H1 (cell line): ENCODE measurements around the gene VASN. TPM values are rescaled to one million over a fixed set of nuclear protein-coding genes. Genes with fewer than 3 reads are reported as not detected.

Experiments used
- CHD1 ChIP-seq: IDR thresholded peaks from 2 replicates; pipeline ENCODE4 v1.6.1; 2012; ENCODE audit warnings: low read depth, low read length, improper control_type of control experiment
- CHD7 ChIP-seq: fragments of 300-600 bp; sonication (generic); IDR thresholded peaks from 2 replicates; pipeline ENCODE4 v1.7.1; 2012; ENCODE audit warnings: low read length, moderate library complexity, mild to moderate bottlenecking, inconsistent platforms; ENCODE audit not compliant: insufficient replicate concordance
- CREB1 ChIP-seq: IDR thresholded peaks from 2 replicates; pipeline ENCODE4 v1.6.1; 2012; ENCODE audit warnings: inconsistent platforms
- EP300 ChIP-seq, 2 experiments: IDR thresholded peaks; 1 replicate in 1 of 2; 2 replicates in 1 of 2; pipeline ENCODE4 v1.6.1; 2011 to 2012; ENCODE audit warnings: low read depth in 2 of 2, low read length in 2 of 2, mild to moderate bottlenecking in 2 of 2, borderline replicate concordance in 1 of 2, inconsistent platforms in 1 of 2, moderate library complexity in 1 of 2
- GABPA ChIP-seq: IDR thresholded peaks from 2 replicates; pipeline ENCODE4 v1.6.1; 2011; ENCODE audit warnings: mild to moderate bottlenecking, low read length, moderate library complexity, borderline replicate concordance; ENCODE audit not compliant: insufficient read depth
- JUND ChIP-seq: IDR thresholded peaks from 2 replicates; pipeline ENCODE4 v1.6.1; 2011; ENCODE audit warnings: mild to moderate bottlenecking, improper control_type of control experiment, low read length
- KDM4A ChIP-seq: IDR thresholded peaks from one replicate; pipeline ENCODE4 v1.7.1; 2012; ENCODE audit warnings: low read depth, mild to moderate bottlenecking, moderate library complexity, low read length, inconsistent platforms; ENCODE audit not compliant: severe bottlenecking
- POU5F1 ChIP-seq: IDR thresholded peaks from 2 replicates; pipeline ENCODE4 v1.6.1; 2011; ENCODE audit warnings: low read depth, mild to moderate bottlenecking, low read length, moderate library complexity
- RFX5 ChIP-seq: IDR thresholded peaks from 2 replicates; pipeline ENCODE4 v1.6.1; 2011; ENCODE audit warnings: low read depth, low read length, improper control_type of control experiment, borderline replicate concordance
- SIN3A ChIP-seq, 2 experiments: IDR thresholded peaks in 1 of 2; conservative IDR thresholded peaks in 1 of 2; 2 replicates each; pipeline ENCODE4 v1.6.1; 2011 to 2012; ENCODE audit warnings: low read length in 2 of 2, improper control_type of control experiment in 1 of 2, low read depth in 1 of 2, mild to moderate bottlenecking in 1 of 2
- SP1 ChIP-seq: IDR thresholded peaks from 2 replicates; pipeline ENCODE4 v1.6.1; 2011; ENCODE audit warnings: low read depth, low read length
- TAF1 ChIP-seq: IDR thresholded peaks from 2 replicates; pipeline ENCODE4 v1.6.1; 2011; ENCODE audit warnings: mild to moderate bottlenecking, low read depth, low read length
- polyA plus RNA-seq, 7 experiments: library from polyadenylated mRNA; depleted of rRNA in 3 of 7; stranded (reverse) in 5 of 7; unstranded in 2 of 7; fragments of >200 nt in 5 of 7; fragments of 200-250 nt in 2 of 7; gene quantifications; 1 replicate in 5 of 7; 2 replicates in 1 of 7; 4 replicates in 1 of 7; pipeline versions ENCODE4 v1.2.1 to v1.2.3, GENCODE V29; 2011 to 2013; ENCODE audit warnings: missing spikeins in 2 of 7, mixed read lengths in 2 of 7
- total RNA-seq: library from RNA; stranded (reverse); fragmentation: NEBNext Ultra II Directional; extraction: Animal tissue kit (Norgen Biotek cat#: 25700); gene quantifications from 2 replicates; pipeline ENCODE4 v1.2.1, GENCODE V29; 2021

The VASN gene
- total and polyA plus RNA-seq, 2 of the 8 experiments (the other 6 are each of a cell fraction or from before 2014, with no cell fraction given) = 9.6 to 11.3 TPM

- TF ChIP-seq CHD7 (no peak), EP300 (IDR thresholded peaks at IDR 0.05; ENCODE audit: borderline replicate concordance in 1 of 2, low read depth in 2 of 2, low read length in 2 of 2) (no peak), CREB1 (no peak), SP1 (no peak), POU5F1 (no peak), RFX5 (no peak), JUND (no peak), TAF1 (no peak), SIN3A (conservative IDR thresholded peaks at IDR 0.05 in 1 of 2, IDR thresholded peaks at IDR 0.05 in 1 of 2; ENCODE audit: low read depth in 1 of 2, low read length in 2 of 2) (no peak), KDM4A (no peak), CHD1 (no peak), GABPA (no peak)
These were observed 39.6 kb upstream of the VASN start (continued) for GRCh38 chr16:4332083-4332482.
